GM12878 (cell line): Measurements from ENCODE around the gene STON2.

Source experiments
- CBFB ChIP-seq: IDR thresholded peaks from 2 replicates; pipeline ENCODE4 v1.6.1; 2016; ENCODE audit warnings: antibody characterized with exemption, low read depth
- EZH2 ChIP-seq: IDR thresholded peaks from 2 replicates; pipeline ENCODE4 v1.6.1; 2012; ENCODE audit warnings: low read depth, mild to moderate bottlenecking, control low read depth, inconsistent platforms, low read length, borderline replicate concordance; ENCODE audit not compliant: control insufficient read depth
- LARP7 ChIP-seq: fragments of 450-650 bp; IDR thresholded peaks from 2 replicates; pipeline ENCODE4 v1.6.1; 2017; ENCODE audit warnings: mild to moderate bottlenecking
- MXI1 ChIP-seq: fragments of 150-350 bp; IDR thresholded peaks from 2 replicates; pipeline ENCODE4 v1.6.1; 2011; ENCODE audit warnings: low read depth, mild to moderate bottlenecking, inconsistent platforms, low read length, improper control_type of control experiment
- MYC ChIP-seq: IDR thresholded peaks from 2 replicates; pipeline ENCODE4 v1.6.1; 2011; ENCODE audit warnings: mild to moderate bottlenecking, low read length, moderate library complexity, inconsistent platforms; ENCODE audit not compliant: insufficient read depth, insufficient replicate concordance, insufficient read length, severe bottlenecking
- NRF1 ChIP-seq: conservative IDR thresholded peaks from 2 replicates; pipeline ENCODE4 v1.6.1; 2011; ENCODE audit warnings: mild to moderate bottlenecking, low read depth, low read length, improper control_type of control experiment
- TCF12 ChIP-seq: IDR thresholded peaks from 2 replicates; pipeline ENCODE4 v1.6.1; 2011; ENCODE audit warnings: low read depth, mild to moderate bottlenecking, low read length
- TF ChIP-seq, protein P1 (sequence below): fragments of 450-650 bp; IDR thresholded peaks from 2 replicates; pipeline ENCODE4 v1.6.1; 2017; ENCODE audit warnings: antibody characterized with exemption, mild to moderate bottlenecking, moderate library complexity
- TF ChIP-seq, protein P2 (sequence below): fragments of 150-350 bp; IDR thresholded peaks from 2 replicates; pipeline ENCODE4 v1.6.1; 2016; ENCODE audit warnings: low read depth, low read length
- TF ChIP-seq, protein P3 (sequence below): IDR thresholded peaks from 2 replicates; pipeline ENCODE4 v1.6.1; 2011; ENCODE audit warnings: low read depth, low read length, improper control_type of control experiment, borderline replicate concordance

DNA sequence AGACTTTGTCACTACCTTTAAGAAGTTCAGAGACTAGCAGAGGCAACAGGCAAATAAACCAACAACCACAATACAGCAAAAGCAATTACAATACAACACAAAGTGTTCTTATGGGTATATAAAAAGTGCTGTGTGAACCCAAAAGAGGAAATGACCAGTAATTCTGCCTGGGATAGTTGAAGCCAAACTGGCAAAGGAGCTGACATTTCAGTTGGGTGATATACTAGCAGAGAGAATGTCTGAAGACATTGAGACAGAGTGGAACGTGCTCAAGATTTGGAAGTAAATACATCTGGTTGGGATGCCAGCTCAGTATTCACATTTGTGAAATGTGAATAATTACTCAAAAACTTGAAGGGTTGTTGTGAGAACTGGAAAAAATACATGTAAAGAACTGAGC is 98.8 kb downstream of the STON2 start:
- TF ChIP-seq NRF1, result no peak
- TF ChIP-seq, protein P1, sequence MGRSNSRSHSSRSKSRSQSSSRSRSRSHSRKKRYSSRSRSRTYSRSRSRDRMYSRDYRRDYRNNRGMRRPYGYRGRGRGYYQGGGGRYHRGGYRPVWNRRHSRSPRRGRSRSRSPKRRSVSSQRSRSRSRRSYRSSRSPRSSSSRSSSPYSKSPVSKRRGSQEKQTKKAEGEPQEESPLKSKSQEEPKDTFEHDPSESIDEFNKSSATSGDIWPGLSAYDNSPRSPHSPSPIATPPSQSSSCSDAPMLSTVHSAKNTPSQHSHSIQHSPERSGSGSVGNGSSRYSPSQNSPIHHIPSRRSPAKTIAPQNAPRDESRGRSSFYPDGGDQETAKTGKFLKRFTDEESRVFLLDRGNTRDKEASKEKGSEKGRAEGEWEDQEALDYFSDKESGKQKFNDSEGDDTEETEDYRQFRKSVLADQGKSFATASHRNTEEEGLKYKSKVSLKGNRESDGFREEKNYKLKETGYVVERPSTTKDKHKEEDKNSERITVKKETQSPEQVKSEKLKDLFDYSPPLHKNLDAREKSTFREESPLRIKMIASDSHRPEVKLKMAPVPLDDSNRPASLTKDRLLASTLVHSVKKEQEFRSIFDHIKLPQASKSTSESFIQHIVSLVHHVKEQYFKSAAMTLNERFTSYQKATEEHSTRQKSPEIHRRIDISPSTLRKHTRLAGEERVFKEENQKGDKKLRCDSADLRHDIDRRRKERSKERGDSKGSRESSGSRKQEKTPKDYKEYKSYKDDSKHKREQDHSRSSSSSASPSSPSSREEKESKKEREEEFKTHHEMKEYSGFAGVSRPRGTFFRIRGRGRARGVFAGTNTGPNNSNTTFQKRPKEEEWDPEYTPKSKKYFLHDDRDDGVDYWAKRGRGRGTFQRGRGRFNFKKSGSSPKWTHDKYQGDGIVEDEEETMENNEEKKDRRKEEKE, result no peak
- TF ChIP-seq, protein P2, sequence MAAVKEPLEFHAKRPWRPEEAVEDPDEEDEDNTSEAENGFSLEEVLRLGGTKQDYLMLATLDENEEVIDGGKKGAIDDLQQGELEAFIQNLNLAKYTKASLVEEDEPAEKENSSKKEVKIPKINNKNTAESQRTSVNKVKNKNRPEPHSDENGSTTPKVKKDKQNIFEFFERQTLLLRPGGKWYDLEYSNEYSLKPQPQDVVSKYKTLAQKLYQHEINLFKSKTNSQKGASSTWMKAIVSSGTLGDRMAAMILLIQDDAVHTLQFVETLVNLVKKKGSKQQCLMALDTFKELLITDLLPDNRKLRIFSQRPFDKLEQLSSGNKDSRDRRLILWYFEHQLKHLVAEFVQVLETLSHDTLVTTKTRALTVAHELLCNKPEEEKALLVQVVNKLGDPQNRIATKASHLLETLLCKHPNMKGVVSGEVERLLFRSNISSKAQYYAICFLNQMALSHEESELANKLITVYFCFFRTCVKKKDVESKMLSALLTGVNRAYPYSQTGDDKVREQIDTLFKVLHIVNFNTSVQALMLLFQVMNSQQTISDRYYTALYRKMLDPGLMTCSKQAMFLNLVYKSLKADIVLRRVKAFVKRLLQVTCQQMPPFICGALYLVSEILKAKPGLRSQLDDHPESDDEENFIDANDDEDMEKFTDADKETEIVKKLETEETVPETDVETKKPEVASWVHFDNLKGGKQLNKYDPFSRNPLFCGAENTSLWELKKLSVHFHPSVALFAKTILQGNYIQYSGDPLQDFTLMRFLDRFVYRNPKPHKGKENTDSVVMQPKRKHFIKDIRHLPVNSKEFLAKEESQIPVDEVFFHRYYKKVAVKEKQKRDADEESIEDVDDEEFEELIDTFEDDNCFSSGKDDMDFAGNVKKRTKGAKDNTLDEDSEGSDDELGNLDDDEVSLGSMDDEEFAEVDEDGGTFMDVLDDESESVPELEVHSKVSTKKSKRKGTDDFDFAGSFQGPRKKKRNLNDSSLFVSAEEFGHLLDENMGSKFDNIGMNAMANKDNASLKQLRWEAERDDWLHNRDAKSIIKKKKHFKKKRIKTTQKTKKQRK, result no peak
- no peak for TF ChIP-seq TCF12
- no peak for TF ChIP-seq MXI1
- no peak for TF ChIP-seq CBFB
- TF ChIP-seq, protein P3, sequence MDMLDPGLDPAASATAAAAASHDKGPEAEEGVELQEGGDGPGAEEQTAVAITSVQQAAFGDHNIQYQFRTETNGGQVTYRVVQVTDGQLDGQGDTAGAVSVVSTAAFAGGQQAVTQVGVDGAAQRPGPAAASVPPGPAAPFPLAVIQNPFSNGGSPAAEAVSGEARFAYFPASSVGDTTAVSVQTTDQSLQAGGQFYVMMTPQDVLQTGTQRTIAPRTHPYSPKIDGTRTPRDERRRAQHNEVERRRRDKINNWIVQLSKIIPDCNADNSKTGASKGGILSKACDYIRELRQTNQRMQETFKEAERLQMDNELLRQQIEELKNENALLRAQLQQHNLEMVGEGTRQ, result no peak
- no peak for TF ChIP-seq EZH2
- no peak for TF ChIP-seq MYC
- no peak for TF ChIP-seq LARP7
